Smooth muscle cell of the umbilical artery (primary cell): ENCODE measurements around the gene MAP2K1. TPM values are rescaled to one million over a fixed set of nuclear protein-coding genes. Genes with fewer than 3 reads are reported as not detected.

Experiments used
- total RNA-seq: library from RNA; depleted of rRNA; stranded (reverse); fragments of >200 nt; gene quantifications from 2 replicates; pipeline ENCODE4 v1.2.3, GENCODE V29; 2014

MAP2K1 gene
- 38.0 and 53.7 TPM in 2 replicates for total RNA-seq

DNA sequence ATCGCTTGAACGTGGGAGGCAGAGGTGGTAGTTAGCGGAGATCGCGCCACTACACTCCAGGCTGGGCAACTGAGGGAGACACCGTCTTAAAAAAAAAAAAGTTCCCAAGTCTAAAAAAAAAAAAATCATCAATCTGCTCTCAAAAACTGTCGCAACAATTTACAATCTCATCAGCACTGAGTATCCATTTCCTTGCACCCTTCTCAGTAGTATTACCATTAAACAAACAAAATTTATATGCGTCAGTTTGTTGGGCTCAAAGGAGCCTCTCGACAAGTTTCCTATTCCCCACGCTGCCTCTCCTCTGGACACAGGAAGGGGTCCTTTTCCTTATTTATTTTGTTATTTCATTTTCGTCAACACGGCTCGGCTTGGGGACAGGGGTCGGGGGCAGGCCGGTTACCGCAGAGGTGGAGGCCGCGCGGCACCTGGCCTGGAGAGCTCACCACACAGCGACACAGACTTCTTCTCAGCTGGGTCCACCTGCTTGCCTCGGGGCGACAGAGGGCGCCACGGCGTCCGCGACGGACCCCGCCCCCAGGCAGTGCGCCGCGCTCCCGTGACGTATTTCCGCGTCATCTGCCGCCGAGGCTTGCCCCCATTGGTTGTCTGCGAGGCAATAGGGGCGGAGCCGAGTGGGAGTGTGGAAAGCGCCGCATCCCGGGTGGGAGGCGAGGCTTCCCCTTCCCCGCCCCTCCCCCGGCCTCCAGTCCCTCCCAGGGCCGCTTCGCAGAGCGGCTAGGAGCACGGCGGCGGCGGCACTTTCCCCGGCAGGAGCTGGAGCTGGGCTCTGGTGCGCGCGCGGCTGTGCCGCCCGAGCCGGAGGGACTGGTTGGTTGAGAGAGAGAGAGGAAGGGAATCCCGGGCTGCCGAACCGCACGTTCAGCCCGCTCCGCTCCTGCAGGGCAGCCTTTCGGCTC lies at the start of gene MAP2K1:
Gene MAP2K1 (plus strand): TSS at position 709 of the 920 bp plus-strand sequence. CDS start 436 bp downstream, outside the sequence.

DNA sequence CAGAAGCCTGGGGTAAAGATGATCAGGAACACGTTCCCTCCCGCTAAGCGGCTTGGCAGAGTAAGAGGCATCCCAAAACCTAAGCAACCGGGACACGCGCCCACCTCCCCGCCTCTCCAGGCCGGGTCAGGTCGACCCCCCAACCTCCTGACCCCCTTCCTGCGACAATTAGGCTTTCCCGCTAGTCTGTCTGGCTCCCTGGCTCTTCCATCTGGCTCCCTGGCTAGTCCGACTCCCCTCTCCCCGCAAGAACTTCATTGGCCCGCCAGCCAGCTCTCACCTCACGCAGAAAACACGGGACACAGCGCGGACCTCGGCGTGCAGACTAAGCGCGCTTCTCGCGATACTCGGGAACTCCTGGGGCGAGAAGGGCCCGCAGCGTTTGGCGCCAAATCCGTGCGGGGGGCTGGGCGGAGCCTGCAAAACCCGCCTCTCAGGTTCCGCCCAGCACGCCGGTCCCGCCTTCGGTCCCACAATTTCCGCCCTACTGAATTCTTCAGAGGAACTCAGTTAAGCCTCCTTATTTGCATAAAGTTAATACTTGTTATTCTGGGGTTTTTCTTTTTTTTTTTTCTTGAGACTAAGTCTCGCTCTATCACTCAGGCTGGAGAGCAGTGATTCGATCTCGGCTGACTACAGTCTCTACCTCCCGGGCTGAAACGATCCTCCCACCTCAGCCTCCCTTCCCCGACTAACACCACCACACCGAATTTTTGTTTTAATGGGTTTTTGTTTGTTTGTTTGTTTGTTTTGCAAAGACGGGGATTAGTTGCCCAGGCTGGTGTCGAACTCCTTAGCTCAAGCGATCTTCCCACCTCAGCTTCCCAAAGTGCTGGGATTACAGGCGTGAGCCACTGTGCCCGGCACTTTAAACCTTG lies 30.1 kb upstream of the MAP2K1 start, which contains the start of gene TIPIN:
Gene TIPIN (minus strand): TSS at position 327 of the 878 bp plus-strand sequence. CDS start 3,738 bp downstream, outside the sequence.

DNA sequence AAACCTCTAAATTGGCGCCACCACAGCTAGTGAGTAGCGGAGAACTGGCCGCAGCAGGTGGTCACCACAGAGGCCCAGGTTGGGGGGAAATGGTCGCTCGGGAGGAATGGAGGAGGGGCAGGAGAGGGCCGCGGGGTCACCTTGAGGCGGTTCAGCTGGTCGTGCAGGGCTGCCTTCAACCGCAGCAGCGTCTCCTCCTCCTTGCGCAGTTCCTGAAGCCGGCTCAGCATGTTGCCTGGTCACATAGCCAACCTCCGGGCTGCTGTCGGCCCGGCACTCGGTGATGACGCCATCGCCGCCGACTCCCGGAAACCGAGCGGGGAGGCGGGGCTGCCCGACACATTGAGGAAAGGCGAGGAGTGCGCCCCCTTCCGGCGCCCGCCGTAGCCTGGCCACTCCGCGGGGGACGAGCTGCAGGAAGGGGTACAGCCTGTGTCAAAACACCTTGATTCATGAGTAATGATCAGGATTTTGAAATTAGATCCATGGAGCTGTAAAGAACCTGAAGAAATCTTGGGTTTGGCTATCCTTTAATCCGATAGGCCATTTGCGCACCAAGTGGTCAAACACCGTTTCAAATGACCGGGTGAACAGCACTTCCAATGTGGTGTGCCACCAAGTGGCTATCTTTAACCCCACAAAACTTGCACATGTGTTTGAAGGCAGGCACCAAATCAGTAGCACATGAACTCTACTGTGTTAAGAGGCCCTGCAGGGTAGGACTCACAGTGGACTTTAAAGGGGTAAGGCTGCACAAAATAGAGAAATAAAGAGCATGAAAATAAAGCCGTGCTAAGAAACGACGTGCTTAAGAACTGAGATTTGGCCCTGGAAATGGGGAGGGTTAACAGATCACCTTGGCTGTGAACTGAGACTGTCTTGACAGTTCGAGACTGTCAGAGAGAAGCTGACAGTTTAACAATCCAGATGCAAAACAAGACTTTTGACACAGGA lies 111.1 kb downstream of the MAP2K1 start, which contains the start of gene SNAPC5:
Gene SNAPC5 (minus strand): TSS at position 261 of the 954 bp plus-strand sequence. CDS start 31 bp downstream, at position 230.

DNA sequence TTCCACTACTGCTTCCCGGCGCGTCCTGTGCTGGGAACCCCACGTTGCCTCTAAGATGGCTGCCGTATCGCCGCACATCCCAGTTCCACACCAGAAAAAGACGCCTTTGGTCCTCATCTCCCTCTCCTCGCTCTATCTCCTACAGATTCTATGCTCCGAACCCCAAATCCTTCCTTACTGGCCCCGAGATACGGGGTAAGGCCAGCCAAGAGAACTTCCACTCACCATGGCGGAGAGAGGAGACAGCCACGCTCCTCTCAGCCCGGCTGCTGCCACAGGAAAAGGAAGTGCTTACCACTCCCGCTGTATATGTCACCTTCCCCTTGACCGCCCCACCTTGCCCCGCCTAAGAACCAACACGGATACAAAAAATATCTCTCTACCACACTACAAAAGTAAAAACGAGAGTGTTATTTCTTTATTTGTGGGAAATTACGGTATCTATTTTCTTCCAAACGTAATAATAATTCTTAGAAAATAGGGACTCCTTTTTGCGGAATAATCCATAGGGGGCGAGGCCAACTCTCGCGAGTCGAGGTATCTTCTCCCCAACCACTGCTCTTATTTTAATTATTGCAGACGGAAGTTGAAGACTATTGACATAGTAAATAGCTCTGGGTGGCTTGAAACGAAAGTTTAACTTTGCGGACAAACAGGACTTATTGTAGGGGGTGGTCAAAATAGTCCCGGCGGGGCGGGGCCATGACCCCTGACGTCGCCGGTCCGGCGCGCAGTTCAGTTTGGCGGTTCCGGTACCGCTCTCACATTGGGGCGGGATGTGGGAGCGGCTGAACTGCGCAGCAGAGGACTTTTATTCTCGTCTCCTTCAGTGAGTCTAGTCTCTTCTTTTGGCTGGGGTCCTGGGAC lies 118.1 kb downstream of the MAP2K1 start, which contains the start of the genes RPL4 and ZWILCH:
Gene RPL4 (minus strand): TSS at position 293 of the 867 bp plus-strand sequence. CDS start 65 bp downstream, at position 228.
Gene ZWILCH (plus strand): TSS at position 764 of the 867 bp plus-strand sequence. CDS start 13 bp downstream, at position 777.

Other genes starting within 250 kb of the MAP2K1 start
- gene MEGF11, start 133.2 kb upstream of the MAP2K1 start, total RNA-seq = not detected in 2 replicates
- 17.7 and 19.0 TPM in 2 replicates for gene DIS3L, start 93.3 kb upstream of the MAP2K1 start, total RNA-seq
- 8.3 and 12.9 TPM in 2 replicates for gene TIPIN, start 30.2 kb upstream of the MAP2K1 start, total RNA-seq
- gene SNAPC5, start 110.8 kb downstream of the MAP2K1 start, total RNA-seq = 16.7 and 19.0 TPM in 2 replicates
- gene RPL4, start 117.9 kb downstream of the MAP2K1 start, total RNA-seq = 2,118 and 3,314 TPM in 2 replicates
- 5.6 and 18.5 TPM in 2 replicates for gene ZWILCH, start 118.4 kb downstream of the MAP2K1 start, total RNA-seq
- 4.8 and 5.8 TPM in 2 replicates for gene LCTL, start 179.1 kb downstream of the MAP2K1 start, total RNA-seq